Mucosa of descending colon (tissue), 3 donors: ENCODE data around the gene TMEM267. TPM values are rescaled to one million over a fixed set of nuclear protein-coding genes. Genes with fewer than 3 reads are reported as not detected.
A peak's percentile ranks its signal among the peaks of the same experiment; 100 is the strongest.

Experiments
- ATAC-seq: fragments of 200-7000 bp; cut with Tn5 transposase; one replicate; pipeline ENCODE4 v1.9.1; 2020; ENCODE audit warnings: mild to moderate bottlenecking, moderate library complexity
- DNase-seq, 3 donors: peaks; one replicate each; pipeline ENCODE4 v3.0.0-alpha.2; 2020
- H3K36me3 ChIP-seq: fragments of 200-600 bp; one replicate; pipeline ENCODE4 v1.8.0; 2021; ENCODE audit warnings: low read depth, mild to moderate bottlenecking
- H3K4me1 ChIP-seq: fragments of 200-600 bp; one replicate; pipeline ENCODE4 v1.8.0; 2021; ENCODE audit warnings: low read depth, mild to moderate bottlenecking
- H3K4me3 ChIP-seq: fragments of 200-600 bp; one replicate; pipeline ENCODE4 v1.8.0; 2021; ENCODE audit warnings: mild to moderate bottlenecking
- H3K9me3 ChIP-seq: fragments of 200-600 bp; one replicate; pipeline ENCODE4 v1.8.0; 2021; ENCODE audit warnings: mild to moderate bottlenecking
- intact Hi-C, 2 donors: fragments of 100-400 bp; cut with DNase I in 1 of 2; cut with micrococcal nuclease in 1 of 2; formaldehyde crosslinking; loops; one replicate each; pipeline versions ENCODE4 v1.11.0 to v1.11.1; 2022; cut with DNase I, micrococcal nuclease
- total RNA-seq, 3 donors: library from RNA; stranded (reverse); fragmentation: NEBNext Ultra II Directional in 2 of 3; extraction: Animal tissue kit (Norgen Biotek cat#: 25700) in 2 of 3; gene quantifications; one replicate each; pipeline versions ENCODE4 v1.2.1 to v1.2.4, GENCODE V29; 2021 to 2023
- TF ChIP-seq, protein P1 (sequence below): fragments of 200-600 bp; IDR thresholded peaks from one replicate; pipeline ENCODE4 v1.8.0; 2022; ENCODE audit warnings: antibody characterized with exemption, mild to moderate bottlenecking
- donor health status: DM: no; HTN: no; CAD: no; lungs with moderate emphysema.
- donor health status: DM: no; HTN: no; CAD: no.
- donor health status: DM: no; HTN: yes; CAD: no.

TMEM267 gene
- total RNA-seq, 3 donors from 2014 or later: 8.2 to 10.7 (median 10.6) TPM

- Histone ChIP-seq H3K9me3 (no peaks in the 10 kb centered on the region), H3K4me1 (no peaks in the 10 kb centered on the region), H3K4me3 (no peak overlapping the region), H3K36me3 (no peaks in the 10 kb centered on the region)
- TF ChIP-seq, protein P1, sequence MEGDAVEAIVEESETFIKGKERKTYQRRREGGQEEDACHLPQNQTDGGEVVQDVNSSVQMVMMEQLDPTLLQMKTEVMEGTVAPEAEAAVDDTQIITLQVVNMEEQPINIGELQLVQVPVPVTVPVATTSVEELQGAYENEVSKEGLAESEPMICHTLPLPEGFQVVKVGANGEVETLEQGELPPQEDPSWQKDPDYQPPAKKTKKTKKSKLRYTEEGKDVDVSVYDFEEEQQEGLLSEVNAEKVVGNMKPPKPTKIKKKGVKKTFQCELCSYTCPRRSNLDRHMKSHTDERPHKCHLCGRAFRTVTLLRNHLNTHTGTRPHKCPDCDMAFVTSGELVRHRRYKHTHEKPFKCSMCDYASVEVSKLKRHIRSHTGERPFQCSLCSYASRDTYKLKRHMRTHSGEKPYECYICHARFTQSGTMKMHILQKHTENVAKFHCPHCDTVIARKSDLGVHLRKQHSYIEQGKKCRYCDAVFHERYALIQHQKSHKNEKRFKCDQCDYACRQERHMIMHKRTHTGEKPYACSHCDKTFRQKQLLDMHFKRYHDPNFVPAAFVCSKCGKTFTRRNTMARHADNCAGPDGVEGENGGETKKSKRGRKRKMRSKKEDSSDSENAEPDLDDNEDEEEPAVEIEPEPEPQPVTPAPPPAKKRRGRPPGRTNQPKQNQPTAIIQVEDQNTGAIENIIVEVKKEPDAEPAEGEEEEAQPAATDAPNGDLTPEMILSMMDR: no peak
- no peak for DNase-seq
- ATAC-seq: no peak
- intact Hi-C loops: no loop called here
Observed at GRCh38 chr5:43491326-43491725, 7.7 kb upstream of the TMEM267 start.

- ATAC-seq (no peak), DNase-seq (no peak)
- Histone ChIP-seq H3K4me1 (peaks cover 22% of the 10 kb centered on the region), H3K9me3 (no peaks in the 10 kb centered on the region), H3K36me3 (no peaks in the 10 kb centered on the region), H3K4me3 (no peak overlapping the region)
- intact Hi-C loops: loop anchor here in 1 of 2 donors (10.0 kb wide), 1 partner anchor 92 kb away; no protein-coding TSS in a partner anchor
- TF ChIP-seq, protein P1: no peak
Observed at GRCh38 chr5:43486353-43486752, 2.7 kb upstream of the TMEM267 start.

DNA sequence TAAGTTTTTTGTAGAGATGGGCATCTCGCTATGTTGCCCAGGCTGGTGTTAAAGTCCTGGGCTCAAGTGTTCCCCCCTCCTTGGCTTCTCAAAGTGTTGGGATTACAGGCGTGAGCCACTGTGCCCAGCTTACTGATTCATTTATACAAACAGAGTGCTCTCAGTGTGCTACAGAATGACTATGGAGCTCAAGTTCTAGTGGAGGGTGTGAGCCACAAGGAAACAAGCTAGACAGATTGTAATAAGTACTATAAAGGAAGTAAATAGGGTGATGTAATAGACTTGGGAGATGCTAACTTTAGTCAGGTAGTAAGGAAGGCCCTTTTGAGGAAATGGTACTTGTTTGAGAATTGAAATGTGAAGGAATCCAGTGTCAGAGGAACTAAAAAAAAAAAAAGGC lies 1.7 kb upstream of the TMEM267 start:
- H3K9me3 ChIP-seq: no peaks in the 10 kb centered on the region
- intact Hi-C loops: loop anchor here in 1 of 2 donors (10.0 kb wide), 1 partner anchor 91 kb away; no protein-coding TSS in a partner anchor
- no peak overlapping the region for H3K4me3 ChIP-seq
- ATAC-seq (peak; percentile 71), DNase-seq (peak in 2 of 3 donors; percentile 34 to 42)
- no peaks in the 10 kb centered on the region for H3K36me3 ChIP-seq
- TF ChIP-seq, protein P1: no peak
- peaks cover 22% of the 10 kb centered on the region for H3K4me1 ChIP-seq

DNA sequence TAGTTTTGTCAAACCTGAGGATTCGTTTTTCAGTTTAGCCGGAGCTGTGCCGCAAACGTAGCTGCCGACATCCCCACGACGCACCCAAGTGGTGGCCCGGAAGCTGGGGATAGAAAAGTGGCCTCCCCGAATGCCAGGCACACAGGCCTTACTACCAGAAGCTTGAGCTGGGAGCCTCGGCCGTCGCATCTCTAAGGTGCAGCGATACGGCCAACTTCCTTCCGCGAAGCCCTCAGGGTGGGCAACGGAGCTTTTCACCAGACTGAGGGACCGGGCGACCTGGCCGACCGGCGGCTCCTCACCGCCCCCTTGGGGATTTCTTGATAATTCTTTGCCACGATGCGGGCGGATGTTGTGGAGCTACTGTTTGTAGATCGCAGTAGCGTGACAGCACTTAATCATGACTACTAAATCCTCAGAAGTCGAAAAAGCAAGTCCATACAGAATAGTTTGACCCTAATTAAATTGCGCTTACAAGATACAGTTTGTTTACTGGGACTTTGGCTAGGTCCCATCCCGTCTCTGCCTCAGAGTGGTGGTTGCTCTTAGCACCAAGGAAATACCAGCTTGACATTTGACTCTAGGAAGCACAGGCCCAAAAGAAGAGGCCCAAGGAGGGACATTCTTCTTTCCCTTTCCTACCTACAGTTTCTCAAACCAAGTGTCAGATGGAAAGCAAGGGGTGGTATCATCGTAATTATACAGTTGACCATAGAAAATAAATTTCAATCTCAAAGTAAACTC lies 613 bp upstream of the TMEM267 start:
- Histone ChIP-seq H3K9me3 (no peaks in the 10 kb centered on the region), H3K4me1 (peaks cover 22% of the 10 kb centered on the region), H3K4me3 (peak overlapping the region; percentile 46), H3K36me3 (no peaks in the 10 kb centered on the region)
- TF ChIP-seq, protein P1: peak; percentile 38
- peak; percentile 86 for ATAC-seq
- intact Hi-C loops: loop anchor here in 1 of 2 donors (10.0 kb wide), 1 partner anchor 89 kb away; no protein-coding TSS in a partner anchor
- DNase-seq: peak; percentile 89 to 90 (median 89)

GRCh38 chr5:43482490-43483297 lies 971 bp downstream of the TMEM267 start:
- intact Hi-C loops: loop anchor here in 1 of 2 donors (10.0 kb wide), 1 partner anchor 88 kb away; no protein-coding TSS in a partner anchor
- TF ChIP-seq, protein P1: no peak
- no peaks in the 10 kb centered on the region for H3K36me3 ChIP-seq
- H3K9me3 ChIP-seq: no peaks in the 10 kb centered on the region
- no peak for DNase-seq
- peaks cover 22% of the 10 kb centered on the region for H3K4me1 ChIP-seq
- peak overlapping the region; percentile 46 for H3K4me3 ChIP-seq
- ATAC-seq: no peak
